Calu3 (cell line): ENCODE data around the gene C2orf76. TPM values are rescaled to one million over a fixed set of nuclear protein-coding genes. Genes with fewer than 3 reads are reported as not detected.

Experiments used
- BruUV-seq: library from RNA; stranded (reverse); fragments of 400-500 nt; replicated peaks from 2 replicates; lab custom pipeline; 2021; lab: Mats Ljungman, UMichigan
- CTCF ChIA-PET: fragments of 300-600 bp; sonication (Branson Sonifier 250); formaldehyde crosslinking; loops from one replicate; lab custom pipeline; 2022; ENCODE audit warnings: antibody characterized with exemption; lab: Charles Lee
- DNase-seq: peaks from one replicate; pipeline ENCODE4 v3.0.0; 2022
- H3K27ac Mint-ChIP-seq: one replicate; pipeline ENCODE4 v1.8.0; 2022; ENCODE audit warnings: mixed read lengths; ENCODE audit not compliant: unreplicated experiment
- H3K27me3 Mint-ChIP-seq: one replicate; pipeline ENCODE4 v1.8.0; 2022; ENCODE audit warnings: mixed read lengths; ENCODE audit not compliant: unreplicated experiment
- H3K36me3 Mint-ChIP-seq: one replicate; pipeline ENCODE4 v1.8.0; 2022; ENCODE audit warnings: mild to moderate bottlenecking, moderate library complexity, mixed read lengths; ENCODE audit not compliant: insufficient read depth, unreplicated experiment
- H3K4me1 Mint-ChIP-seq: one replicate; pipeline ENCODE4 v1.8.0; 2022; ENCODE audit warnings: mild to moderate bottlenecking, low read depth, mixed read lengths; ENCODE audit not compliant: unreplicated experiment
- H3K4me3 Mint-ChIP-seq: one replicate; pipeline ENCODE4 v1.8.0; 2022; ENCODE audit warnings: mild to moderate bottlenecking, low read depth, moderate library complexity, mixed read lengths; ENCODE audit not compliant: unreplicated experiment
- H3K9me3 Mint-ChIP-seq: one replicate; pipeline ENCODE4 v1.8.0; 2022; ENCODE audit warnings: low read depth, mixed read lengths; ENCODE audit not compliant: unreplicated experiment
- intact Hi-C: fragments of 100-400 bp; cut with micrococcal nuclease; formaldehyde crosslinking; loops from one replicate; pipeline ENCODE4 v1.10.0; 2022; ENCODE audit not compliant: unreplicated experiment
- total RNA-seq: library from RNA; stranded (reverse); gene quantifications from 2 replicates; pipeline ENCODE4 v1.2.3, GENCODE V29; 2022
- TF ChIP-seq, protein P1 (sequence below): fragments of 200-600 bp; IDR thresholded peaks from one replicate; pipeline ENCODE4 v1.8.0; 2022; ENCODE audit warnings: antibody characterized with exemption; ENCODE audit not compliant: unreplicated experiment

C2orf76 gene
- total RNA-seq, 1 experiment from 2014 or later = 7.1 TPM

- no peaks in the 10 kb centered on the region for H3K27me3 Mint-ChIP-seq
- H3K4me3 Mint-ChIP-seq = no peak overlapping the region
- TF ChIP-seq, protein P1, sequence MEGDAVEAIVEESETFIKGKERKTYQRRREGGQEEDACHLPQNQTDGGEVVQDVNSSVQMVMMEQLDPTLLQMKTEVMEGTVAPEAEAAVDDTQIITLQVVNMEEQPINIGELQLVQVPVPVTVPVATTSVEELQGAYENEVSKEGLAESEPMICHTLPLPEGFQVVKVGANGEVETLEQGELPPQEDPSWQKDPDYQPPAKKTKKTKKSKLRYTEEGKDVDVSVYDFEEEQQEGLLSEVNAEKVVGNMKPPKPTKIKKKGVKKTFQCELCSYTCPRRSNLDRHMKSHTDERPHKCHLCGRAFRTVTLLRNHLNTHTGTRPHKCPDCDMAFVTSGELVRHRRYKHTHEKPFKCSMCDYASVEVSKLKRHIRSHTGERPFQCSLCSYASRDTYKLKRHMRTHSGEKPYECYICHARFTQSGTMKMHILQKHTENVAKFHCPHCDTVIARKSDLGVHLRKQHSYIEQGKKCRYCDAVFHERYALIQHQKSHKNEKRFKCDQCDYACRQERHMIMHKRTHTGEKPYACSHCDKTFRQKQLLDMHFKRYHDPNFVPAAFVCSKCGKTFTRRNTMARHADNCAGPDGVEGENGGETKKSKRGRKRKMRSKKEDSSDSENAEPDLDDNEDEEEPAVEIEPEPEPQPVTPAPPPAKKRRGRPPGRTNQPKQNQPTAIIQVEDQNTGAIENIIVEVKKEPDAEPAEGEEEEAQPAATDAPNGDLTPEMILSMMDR = no peak
- H3K36me3 Mint-ChIP-seq = no peaks in the 10 kb centered on the region
- no peak overlapping the region for H3K27ac Mint-ChIP-seq
- no TSS peak for BruUV-seq
- DNase-seq = no peak
- H3K9me3 Mint-ChIP-seq = no peaks in the 10 kb centered on the region
- intact Hi-C loops = no loop called here
- CTCF ChIA-PET = no interaction called here
- peaks cover 11% of the 10 kb centered on the region for H3K4me1 Mint-ChIP-seq
These were observed 78.1 kb downstream of the C2orf76 start for GRCh38 chr2:119288576-119288975.

- intact Hi-C loops = no loop called here
- BruUV-seq = no TSS peak
- CTCF ChIA-PET = no interaction called here
These were observed 80.0 kb downstream of the C2orf76 start for GRCh38 chr2:119286661-119287060.

DNA sequence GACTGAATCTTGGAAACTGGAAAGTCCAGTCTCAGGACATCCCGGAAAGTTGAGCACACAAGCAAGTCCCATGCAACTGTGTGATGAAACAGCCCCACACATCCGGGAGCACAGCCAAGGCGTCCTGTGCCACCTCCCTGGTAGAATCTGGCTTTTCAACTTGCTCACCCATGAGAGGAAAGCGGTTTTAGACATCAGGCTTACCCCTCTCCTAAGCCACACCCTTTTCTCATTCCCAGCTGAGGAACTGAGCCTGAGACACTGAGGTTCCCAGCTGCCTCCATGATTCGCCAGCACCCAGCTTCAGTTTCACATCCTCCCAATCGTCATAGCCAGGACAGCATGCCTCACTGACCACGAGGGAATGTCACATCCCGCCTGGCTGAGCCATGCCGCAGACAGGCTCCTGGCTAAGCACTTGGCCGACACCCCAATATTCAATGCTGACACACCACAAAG lies 82.7 kb downstream of the C2orf76 start:
- TF ChIP-seq, protein P1 = no peak
- Mint-ChIP-seq H3K27me3 (no peaks in the 10 kb centered on the region), H3K4me1 (peaks cover 16% of the 10 kb centered on the region), H3K9me3 (no peaks in the 10 kb centered on the region), H3K4me3 (peak overlapping the region; percentile 25), H3K27ac (no peak overlapping the region), H3K36me3 (no peaks in the 10 kb centered on the region)
- CTCF ChIA-PET = interaction anchor here (0.5 kb wide), 1 partner anchor 18 kb away, joined by 3 read pairs; no protein-coding TSS in a partner anchor
- no TSS peak for BruUV-seq
- intact Hi-C loops = no loop called here
- peak; percentile 56 for DNase-seq

More at GRCh38 chr2:119286661-119287060, 80.0 kb downstream of the C2orf76 start:
- no peak overlapping the region for H3K27ac Mint-ChIP-seq
- DNase-seq = no peak
- H3K27me3 Mint-ChIP-seq = no peaks in the 10 kb centered on the region
- no peaks in the 10 kb centered on the region for H3K9me3 Mint-ChIP-seq
- TF ChIP-seq, protein P1 = no peak
- H3K4me1 Mint-ChIP-seq = peaks cover 16% of the 10 kb centered on the region
- H3K4me3 Mint-ChIP-seq = no peak overlapping the region
- H3K36me3 Mint-ChIP-seq = no peaks in the 10 kb centered on the region

- no peak for DNase-seq
- Mint-ChIP-seq H3K27ac (no peak overlapping the region), H3K9me3 (no peaks in the 10 kb centered on the region), H3K36me3 (no peaks in the 10 kb centered on the region), H3K4me3 (no peak overlapping the region), H3K4me1 (peaks cover 16% of the 10 kb centered on the region), H3K27me3 (no peaks in the 10 kb centered on the region)
- CTCF ChIA-PET = no interaction called here
- intact Hi-C loops = no loop called here
- no TSS peak for BruUV-seq
- TF ChIP-seq, protein P1 = no peak
These were observed 83.6 kb downstream of the C2orf76 start for GRCh38 chr2:119282996-119283511.
